ENCODE data around the gene RNF150.
A peak's percentile ranks its signal among the peaks of the same experiment; 100 is the strongest.

RNF150 gene

DNA sequence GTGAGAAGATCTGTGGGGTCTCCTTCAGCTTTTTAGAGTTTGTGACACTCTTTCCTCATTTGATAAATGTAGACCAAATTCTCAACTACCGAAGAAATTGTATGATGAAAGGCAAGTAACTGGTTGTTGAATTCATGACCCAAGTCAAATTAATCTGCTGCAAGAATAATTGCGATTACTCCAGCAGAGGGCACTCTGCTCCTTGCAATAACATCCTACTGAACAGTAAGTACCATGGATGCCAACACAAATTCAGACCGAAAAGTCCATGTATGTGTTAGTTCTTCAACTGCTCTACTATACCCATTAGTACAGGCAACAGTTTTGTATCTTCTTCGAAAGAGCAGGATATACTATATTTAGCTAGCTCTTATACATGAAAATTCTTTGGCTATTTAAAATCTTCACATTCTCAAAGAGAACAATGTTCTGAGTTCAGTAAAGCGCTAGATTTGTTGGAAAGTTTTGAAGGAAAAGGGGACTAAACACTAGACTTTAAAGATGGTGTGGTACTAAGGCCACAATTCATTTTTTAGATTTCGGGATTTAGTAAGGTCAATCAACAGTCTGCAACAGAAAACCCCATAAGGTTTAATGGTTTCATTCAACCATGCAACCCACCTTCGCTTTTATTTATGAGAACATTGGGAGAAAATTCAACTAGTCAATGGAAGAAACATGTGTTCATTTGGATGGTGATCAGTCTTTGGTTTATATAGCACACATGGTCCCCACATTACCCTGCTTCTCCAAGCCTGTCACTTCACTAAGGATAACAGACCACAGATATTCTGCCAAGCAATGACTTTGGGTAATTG is 271.7 kb downstream of the RNF150 start:
- CTCF ChIA-PET: interaction anchor here (0.6 to 3.3 kb wide), 2 partner anchors 241 to 272 kb away, joined by 5 to 15 read pairs; partner anchors contain the start of gene RNF150
- peak; percentile 36 for DNase-seq (ENCODE audit: low spot score)

DNA sequence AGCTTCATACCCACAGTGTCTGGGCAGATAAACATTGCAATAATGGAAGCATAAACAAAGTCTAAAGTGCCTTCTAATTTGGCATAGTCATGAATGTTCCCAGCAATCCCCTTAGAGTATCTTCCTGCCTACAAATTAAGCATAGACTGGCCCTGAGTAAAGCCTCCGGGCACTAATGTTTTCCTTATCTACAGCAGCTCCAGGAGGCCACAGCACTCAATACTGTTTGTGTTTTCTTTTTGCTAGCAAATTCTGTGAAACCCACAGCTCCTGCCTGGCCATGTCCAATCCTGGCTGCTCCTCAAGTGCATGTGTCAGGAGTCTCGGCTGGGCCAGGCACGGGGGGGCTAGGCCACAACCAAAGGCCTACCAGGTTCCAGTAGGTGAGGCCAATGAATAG is 274.4 kb downstream of the RNF150 start:
- ChIA-PET POLR2A (ENCODE audit: low non-redundant PET) (no interaction called here), CTCF (interaction anchor here (3.3 kb wide), 1 partner anchor 275 kb away, joined by 15 read pairs; the partner anchor contains the start of gene RNF150)
- TF ChIP-seq, protein P1, sequence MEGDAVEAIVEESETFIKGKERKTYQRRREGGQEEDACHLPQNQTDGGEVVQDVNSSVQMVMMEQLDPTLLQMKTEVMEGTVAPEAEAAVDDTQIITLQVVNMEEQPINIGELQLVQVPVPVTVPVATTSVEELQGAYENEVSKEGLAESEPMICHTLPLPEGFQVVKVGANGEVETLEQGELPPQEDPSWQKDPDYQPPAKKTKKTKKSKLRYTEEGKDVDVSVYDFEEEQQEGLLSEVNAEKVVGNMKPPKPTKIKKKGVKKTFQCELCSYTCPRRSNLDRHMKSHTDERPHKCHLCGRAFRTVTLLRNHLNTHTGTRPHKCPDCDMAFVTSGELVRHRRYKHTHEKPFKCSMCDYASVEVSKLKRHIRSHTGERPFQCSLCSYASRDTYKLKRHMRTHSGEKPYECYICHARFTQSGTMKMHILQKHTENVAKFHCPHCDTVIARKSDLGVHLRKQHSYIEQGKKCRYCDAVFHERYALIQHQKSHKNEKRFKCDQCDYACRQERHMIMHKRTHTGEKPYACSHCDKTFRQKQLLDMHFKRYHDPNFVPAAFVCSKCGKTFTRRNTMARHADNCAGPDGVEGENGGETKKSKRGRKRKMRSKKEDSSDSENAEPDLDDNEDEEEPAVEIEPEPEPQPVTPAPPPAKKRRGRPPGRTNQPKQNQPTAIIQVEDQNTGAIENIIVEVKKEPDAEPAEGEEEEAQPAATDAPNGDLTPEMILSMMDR (conservative IDR thresholded peaks at IDR 0.05; ENCODE audit: low read depth): no peak
- no peak for DNase-seq (ENCODE audit: low spot score)
- no peak overlapping the region for H3K27ac ChIP-seq

More for the DNA sequence above, 271.7 kb downstream of the RNF150 start:
- POLR2A ChIA-PET (ENCODE audit: low non-redundant PET): no interaction called here
- H3K27ac ChIP-seq: no peak overlapping the region
- TF ChIP-seq, protein P1 (conservative IDR thresholded peaks at IDR 0.05; ENCODE audit: low read depth): peak; percentile 79

- ChIA-PET POLR2A (ENCODE audit: low non-redundant PET) (no interaction called here), CTCF (no interaction called here)
- H3K27ac ChIP-seq: peak overlapping the region; percentile 55; the same call in 1 of the 2 replicates
- TF ChIP-seq, protein P1 (conservative IDR thresholded peaks at IDR 0.05; ENCODE audit: low read depth): no peak
- peak; percentile 58 for DNase-seq (ENCODE audit: low spot score)
Measured at GRCh38 chr4:140857111-140857510, 276.2 kb downstream of the RNF150 start.

- peak; percentile 85 for DNase-seq (ENCODE audit: low spot score)
- TF ChIP-seq, protein P1 (conservative IDR thresholded peaks at IDR 0.05; ENCODE audit: low read depth): no peak
- peak overlapping the region; percentile 55; the same call in 1 of the 2 replicates for H3K27ac ChIP-seq
- ChIA-PET CTCF (no interaction called here), POLR2A (ENCODE audit: low non-redundant PET) (no interaction called here)
Measured at GRCh38 chr4:140856621-140857062, 276.6 kb downstream of the RNF150 start.

DNA sequence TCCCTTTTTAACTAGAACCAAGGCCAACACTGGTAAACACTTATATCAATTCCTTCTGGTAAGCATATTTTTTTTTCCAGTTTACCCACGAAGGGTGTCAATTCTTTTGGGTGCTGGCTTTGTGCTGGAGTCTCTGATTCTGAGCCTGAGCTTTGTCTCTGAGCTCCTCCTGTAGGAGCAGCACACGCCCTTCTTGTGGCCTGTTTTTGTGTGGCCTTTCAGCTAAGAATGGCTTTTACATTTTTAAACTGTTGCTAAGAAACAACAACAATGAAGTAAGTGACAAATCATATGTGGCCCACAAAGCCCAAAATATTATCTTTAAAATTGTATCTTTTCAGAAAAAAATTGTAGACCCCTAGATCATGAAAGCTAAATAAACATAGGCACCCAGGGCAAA is 279.1 kb downstream of the RNF150 start:
- H3K27ac ChIP-seq: no peak overlapping the region
- DNase-seq (ENCODE audit: low spot score): no peak
- ChIA-PET POLR2A (ENCODE audit: low non-redundant PET) (no interaction called here), CTCF (no interaction called here)
- TF ChIP-seq, protein P1 (conservative IDR thresholded peaks at IDR 0.05; ENCODE audit: low read depth): no peak

DNA sequence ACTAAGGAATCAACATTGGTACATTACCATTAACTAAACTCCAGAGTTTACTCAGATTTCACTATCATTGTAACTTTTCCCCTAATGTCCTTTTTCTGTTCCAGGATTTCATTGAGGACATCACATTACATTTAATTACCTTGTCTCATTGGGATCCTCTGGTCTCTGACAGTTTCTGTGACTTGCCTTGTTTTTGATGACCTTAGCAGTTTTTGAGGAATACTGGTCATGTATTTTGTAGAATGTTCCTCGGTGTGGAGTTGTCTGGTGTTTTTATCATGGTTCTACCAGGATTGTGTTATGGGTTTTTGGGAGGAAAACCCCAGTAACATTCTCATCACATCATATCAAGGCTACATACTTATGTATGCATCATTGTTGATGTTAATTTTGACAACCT is 281.5 kb downstream of the RNF150 start:
- no peak for DNase-seq (ENCODE audit: low spot score)
- CTCF ChIA-PET: interaction anchor here (0.9 to 1.1 kb wide), 2 partner anchors 257 to 492 kb away, joined by 6 to 14 read pairs; no protein-coding TSS in a partner anchor
- H3K27ac ChIP-seq: no peak overlapping the region
- POLR2A ChIA-PET (ENCODE audit: low non-redundant PET): no interaction called here
- TF ChIP-seq, protein P1 (conservative IDR thresholded peaks at IDR 0.05; ENCODE audit: low read depth): no peak

Data from RWPE1 (cell line).